D721Med (cell line): Measurements from ENCODE around the gene GGT6.

Experiments used
- DNase-seq: peaks from one replicate; pipeline ENCODE4 v3.0.0; 2011; ENCODE audit warnings: low spot score; ENCODE audit not compliant: insufficient read length
- FAIRE-seq: peaks from 2 replicates; lab custom pipeline; 2011; peaks lifted over from hg19 to GRCh38; lab: Jason Lieb, UNC
- TF ChIP-seq, protein P1 (sequence below): IDR thresholded peaks from 2 replicates; pipeline ENCODE4 v1.5.1; 2012; ENCODE audit warnings: mild to moderate bottlenecking, control low read depth; ENCODE audit not compliant: insufficient read depth; ENCODE audit errors: missing control alignments

GGT6 gene

DNA sequence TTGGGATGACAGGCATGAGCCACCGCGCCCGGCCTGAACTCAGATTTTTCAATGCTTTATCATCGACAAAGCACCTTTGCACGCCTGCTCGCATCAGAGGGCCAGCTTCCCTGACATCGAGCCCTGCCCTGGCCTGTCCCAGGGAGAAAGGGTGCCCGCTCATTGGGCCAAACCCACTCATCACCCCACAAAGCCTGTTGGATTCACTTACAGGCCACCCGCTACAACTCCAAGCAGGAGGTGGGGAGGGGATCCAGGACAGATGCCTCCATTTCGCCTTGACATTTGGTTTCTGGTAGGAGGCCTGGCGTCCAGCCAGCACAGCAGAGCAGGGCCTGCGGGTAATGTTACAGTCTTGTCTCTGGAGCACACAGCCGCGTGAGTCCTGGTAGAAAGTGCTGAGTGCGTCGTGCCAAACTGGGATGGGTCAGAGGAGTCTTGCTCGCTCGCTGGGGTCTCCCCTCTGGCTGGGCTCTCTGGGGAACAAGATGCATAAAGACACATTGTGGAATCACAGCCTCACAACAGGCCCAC is 43.8 kb upstream of the GGT6 start:
- no peak for DNase-seq
- FAIRE-seq, result no peak
- TF ChIP-seq, protein P1, sequence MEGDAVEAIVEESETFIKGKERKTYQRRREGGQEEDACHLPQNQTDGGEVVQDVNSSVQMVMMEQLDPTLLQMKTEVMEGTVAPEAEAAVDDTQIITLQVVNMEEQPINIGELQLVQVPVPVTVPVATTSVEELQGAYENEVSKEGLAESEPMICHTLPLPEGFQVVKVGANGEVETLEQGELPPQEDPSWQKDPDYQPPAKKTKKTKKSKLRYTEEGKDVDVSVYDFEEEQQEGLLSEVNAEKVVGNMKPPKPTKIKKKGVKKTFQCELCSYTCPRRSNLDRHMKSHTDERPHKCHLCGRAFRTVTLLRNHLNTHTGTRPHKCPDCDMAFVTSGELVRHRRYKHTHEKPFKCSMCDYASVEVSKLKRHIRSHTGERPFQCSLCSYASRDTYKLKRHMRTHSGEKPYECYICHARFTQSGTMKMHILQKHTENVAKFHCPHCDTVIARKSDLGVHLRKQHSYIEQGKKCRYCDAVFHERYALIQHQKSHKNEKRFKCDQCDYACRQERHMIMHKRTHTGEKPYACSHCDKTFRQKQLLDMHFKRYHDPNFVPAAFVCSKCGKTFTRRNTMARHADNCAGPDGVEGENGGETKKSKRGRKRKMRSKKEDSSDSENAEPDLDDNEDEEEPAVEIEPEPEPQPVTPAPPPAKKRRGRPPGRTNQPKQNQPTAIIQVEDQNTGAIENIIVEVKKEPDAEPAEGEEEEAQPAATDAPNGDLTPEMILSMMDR, result no peak

DNA sequence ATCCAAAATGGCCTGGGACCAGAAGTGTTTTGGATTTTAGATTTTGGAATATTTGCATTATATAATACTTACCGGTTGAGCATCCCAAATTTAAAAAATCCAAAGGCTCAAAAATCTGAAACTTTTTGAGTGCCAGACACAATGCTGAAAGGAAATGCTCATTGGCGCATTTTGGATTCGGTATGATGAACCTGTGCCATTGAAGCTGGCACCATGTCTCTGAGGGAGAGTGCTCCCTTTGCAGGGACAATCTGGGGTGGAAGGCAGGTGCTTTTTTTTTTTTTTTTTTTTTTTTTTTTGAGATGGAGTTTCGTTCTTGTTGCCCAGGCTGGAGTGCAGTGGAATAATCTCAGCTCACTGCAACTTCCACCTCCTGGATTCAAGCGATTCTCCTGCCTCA is 41.7 kb upstream of the GGT6 start:
- TF ChIP-seq, protein P1, result no peak
- DNase-seq (no peak), FAIRE-seq (no peak)

DNA sequence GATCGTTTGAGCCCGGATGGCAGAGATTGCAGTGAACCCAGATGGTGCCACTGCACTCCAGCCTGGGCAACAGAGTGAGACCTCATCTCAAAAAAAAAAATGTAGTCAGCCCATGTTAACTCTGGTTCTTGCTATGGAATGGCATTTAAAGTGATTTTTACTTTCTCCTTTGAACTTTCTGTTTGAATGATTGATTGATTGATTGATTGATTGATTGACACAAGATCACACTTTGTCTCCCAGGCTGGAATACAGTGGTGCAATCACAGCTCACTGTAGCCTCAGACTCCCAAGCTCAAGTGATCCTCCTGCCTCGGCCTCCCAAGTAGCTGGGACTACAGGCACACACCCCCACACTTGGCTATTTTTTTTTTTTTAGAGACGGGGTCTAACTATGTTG is 40.9 kb upstream of the GGT6 start:
- TF ChIP-seq, protein P1, result no peak
- no peak for FAIRE-seq
- no peak for DNase-seq

DNA sequence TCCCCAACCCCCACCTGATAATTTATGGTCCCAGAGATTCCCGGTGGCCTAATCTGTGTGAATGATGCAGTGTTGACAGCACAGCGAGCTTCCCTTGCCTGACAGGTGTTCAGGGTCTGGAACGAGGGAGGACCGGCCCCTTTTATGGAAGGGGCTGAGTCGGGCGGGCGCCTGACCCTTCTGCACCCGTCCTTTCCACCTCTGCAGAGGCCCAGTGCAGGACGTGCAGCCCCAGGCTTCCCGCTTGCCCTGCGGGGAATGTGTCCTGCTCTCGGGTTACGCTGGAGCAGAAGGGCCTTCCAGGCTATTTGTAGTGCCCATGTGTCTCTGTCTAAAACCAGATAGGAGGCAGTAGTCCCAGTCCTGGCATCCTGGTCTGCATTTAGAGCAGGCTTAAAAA is 40.2 kb upstream of the GGT6 start:
- TF ChIP-seq, protein P1, result no peak
- DNase-seq (no peak), FAIRE-seq (no peak)

DNA sequence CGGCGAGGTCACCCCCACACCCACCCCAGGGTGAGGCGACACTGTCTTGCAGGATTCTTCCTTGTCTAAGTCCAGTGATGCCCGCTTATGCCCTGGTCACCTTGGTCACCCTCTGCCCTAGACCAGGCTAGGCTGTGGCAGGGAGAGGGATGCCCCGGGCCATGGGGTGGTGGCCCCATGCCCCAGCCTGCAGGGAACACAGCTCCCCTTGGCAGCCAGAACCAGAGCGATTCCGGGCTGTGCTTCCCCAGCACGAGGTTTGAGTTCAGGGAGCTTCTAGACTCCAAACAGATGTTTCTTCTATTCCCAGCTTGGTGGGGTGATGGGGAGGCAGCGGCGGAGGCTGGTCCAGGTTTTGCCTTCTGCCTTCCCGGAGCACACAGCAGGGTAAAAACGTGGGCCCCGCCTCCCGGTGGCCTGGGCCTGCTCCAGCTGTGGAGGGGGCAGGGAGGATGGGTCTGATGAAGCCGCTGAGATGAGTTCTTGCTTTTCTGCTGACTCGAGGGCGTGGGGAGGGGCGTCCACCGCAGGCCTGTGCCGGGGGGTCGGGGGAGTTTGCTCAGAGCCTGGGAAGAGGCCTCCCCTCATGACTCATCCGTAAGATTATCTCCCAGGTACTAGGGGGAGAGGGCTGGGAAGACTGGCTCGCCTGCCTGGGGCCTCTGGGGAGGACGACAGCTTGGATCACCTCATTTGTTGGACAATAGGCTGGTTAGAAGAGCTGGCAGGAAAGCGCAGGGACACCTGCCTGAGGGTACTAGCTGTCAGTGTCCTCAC is 39.3 kb upstream of the GGT6 start:
- DNase-seq (no peak), FAIRE-seq (no peak)
- TF ChIP-seq, protein P1, result no peak

DNA sequence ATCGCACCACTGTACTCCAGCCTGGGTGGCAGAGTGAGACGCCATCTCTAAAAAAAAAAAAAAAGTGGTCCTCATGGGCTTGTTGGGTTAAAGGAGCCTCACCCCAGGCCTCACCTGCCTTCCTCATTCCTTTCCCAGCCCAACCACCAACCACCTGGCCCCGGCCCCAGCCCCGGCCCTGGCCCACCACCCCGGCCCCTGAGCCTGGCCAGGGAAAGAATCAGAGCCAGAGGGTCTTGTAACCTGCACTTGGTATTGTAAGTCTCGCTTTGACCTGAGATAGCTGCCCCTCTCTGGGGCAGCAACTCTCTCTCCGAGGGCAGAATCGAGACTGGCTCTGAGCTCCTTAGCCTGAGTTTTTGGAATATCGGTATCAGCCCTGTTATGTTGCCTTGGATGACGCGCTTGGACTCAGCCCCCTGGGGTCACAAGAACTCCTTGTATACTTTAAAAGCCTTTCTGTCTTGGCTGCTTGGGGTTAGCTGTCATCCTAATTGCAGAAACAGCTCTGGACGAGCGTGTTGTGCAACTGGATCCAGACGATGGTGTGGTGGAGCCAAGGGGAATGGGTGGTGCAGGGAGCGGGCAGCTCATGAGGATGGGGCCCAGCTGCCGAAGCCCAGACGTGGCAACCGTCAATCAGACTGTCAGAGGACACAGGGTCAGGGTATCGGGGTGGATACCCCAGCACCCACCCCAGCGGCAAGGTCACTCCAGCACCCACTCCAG is 38.6 kb upstream of the GGT6 start:
- FAIRE-seq, result no peak
- TF ChIP-seq, protein P1, result no peak
- DNase-seq, result no peak
